GM12872 (cell line): ENCODE measurements around the gene PGF.

Source experiments
- TF ChIP-seq, protein P1 (sequence below): IDR thresholded peaks from 3 replicates; pipeline ENCODE4 v1.5.1; 2011; ENCODE audit warnings: low read depth, mild to moderate bottlenecking, low read length, moderate library complexity; ENCODE audit not compliant: insufficient read depth

The PGF gene

DNA sequence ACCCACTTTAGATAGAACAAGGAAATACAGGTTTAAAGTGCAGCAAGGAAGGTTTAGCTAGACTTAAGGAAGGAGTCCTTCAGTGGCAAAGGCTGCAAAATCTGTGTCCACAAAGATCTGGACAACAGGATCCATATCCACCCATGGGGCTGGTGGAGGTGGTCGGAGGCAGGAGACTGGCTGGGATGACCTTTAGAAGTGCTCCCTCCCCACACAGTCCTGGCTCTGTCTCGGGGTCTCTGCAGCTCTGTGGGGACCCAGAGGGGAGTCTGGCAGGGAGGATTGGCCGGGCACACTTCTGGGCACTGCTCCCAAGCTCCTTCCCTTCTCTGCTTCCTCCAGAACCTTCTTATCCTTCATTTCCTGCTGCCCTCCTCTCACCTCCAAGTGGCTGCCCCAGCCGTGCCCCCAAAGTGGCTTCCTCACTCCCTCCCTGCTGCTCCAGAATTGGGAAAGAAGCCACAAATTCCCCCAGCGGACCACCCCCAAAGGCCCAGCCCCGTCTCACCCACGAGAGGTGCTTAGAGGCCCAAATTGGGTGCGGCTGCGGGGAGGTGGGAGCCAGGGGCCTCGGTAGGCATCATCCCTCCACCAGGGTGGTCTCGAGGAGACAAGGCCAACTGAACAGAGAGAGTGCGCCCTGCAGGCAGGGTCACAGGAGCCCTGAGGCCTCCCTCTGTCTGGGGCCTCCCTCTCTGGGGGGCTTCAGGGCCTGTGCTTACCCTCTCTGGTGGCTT, 21.9 kb upstream of the PGF start:
- TF ChIP-seq, protein P1, sequence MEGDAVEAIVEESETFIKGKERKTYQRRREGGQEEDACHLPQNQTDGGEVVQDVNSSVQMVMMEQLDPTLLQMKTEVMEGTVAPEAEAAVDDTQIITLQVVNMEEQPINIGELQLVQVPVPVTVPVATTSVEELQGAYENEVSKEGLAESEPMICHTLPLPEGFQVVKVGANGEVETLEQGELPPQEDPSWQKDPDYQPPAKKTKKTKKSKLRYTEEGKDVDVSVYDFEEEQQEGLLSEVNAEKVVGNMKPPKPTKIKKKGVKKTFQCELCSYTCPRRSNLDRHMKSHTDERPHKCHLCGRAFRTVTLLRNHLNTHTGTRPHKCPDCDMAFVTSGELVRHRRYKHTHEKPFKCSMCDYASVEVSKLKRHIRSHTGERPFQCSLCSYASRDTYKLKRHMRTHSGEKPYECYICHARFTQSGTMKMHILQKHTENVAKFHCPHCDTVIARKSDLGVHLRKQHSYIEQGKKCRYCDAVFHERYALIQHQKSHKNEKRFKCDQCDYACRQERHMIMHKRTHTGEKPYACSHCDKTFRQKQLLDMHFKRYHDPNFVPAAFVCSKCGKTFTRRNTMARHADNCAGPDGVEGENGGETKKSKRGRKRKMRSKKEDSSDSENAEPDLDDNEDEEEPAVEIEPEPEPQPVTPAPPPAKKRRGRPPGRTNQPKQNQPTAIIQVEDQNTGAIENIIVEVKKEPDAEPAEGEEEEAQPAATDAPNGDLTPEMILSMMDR: no peak

- TF ChIP-seq, protein P1: no peak
These were observed 21.1 kb upstream of the PGF start for GRCh38 chr14:74976264-74977113.

GRCh38 chr14:74975059-74975810, 19.8 kb upstream of the PGF start:
- TF ChIP-seq, protein P1: no peak

- TF ChIP-seq, protein P1: no peak
These were observed 19.1 kb upstream of the PGF start for GRCh38 chr14:74974364-74975058.

DNA sequence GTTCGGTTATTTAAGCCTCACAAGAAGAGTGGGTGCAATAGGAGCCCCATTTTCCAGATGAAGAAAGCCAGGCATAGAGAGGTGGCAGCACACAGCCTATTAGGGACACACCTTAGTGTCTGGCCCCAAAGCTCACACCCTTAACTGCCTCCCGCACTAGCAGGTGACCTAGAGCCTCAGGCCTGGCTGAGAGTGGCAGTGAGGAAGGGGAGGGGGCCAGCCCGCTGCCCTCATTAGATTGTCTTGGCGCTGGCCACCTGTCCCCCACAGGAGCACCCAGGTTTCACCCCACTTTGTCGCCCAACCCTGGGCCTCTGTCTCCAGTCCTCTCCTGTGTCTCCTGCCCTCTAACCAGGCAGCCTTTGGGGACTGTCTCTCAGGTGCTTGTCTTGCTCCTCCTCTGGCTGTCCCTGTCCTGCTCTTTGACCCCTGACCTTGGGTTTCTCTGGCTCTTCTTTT, 18.5 kb upstream of the PGF start:
- TF ChIP-seq, protein P1: no peak

DNA sequence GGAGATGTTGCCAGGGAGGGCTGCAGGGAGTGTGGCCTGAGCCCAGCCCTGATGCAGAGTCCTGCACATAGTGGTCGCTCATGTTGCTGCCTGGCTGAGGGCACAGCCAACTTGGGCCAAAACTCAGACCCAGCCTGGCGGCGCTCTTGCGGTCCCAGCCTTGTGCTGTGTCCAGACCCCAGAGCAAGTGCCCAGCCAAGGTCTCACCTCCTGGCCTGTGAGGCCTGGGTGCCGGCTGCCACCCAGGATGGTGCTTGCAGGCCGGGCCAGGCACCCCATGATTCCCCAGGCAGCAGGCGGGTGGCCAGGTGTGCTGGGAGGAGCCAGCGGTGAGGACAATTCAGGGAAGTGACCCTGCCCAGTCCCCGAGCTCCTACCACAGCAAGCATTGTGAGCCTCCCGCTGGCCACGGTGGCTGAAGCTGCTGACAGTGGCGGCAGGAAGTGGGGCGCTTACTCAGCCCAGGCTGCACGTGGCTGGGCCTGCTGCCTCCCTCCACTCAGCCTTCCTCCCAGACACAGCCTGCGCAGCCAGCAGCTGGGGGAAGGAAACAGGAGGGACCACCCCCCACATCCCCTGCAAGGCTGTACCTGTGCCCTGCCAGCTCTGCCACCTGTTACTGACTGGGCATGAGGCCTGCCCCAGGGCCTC, 17.7 kb upstream of the PGF start:
- TF ChIP-seq, protein P1: no peak
